HG03097 (cell line): ENCODE data around the gene VPS4B.
"Not testable (repeated sequence)": the region's sequence is repeated elsewhere in the genome, so short reads cannot be mapped to it uniquely, and the experiment has no call there.

Source experiments
- ATAC-seq: cut with Tn5 transposase; IDR thresholded peaks from one replicate; pipeline ENCODE4 v1.9.1; 2021; ENCODE audit not compliant: unreplicated experiment, low FRiP score

The VPS4B gene

GRCh38 chr18:63376538-63376937 lies 45.7 kb downstream of the VPS4B start:
- ATAC-seq: no peak

GRCh38 chr18:63374540-63374939 lies 47.7 kb downstream of the VPS4B start:
- ATAC-seq: no peak

- no peak for ATAC-seq
Observed at GRCh38 chr18:63373161-63373560, 49.1 kb downstream of the VPS4B start.

- ATAC-seq: no peak
Observed at GRCh38 chr18:63368611-63369010, 53.7 kb downstream of the VPS4B start.

GRCh38 chr18:63367053-63367953 lies 55.0 kb downstream of the VPS4B start, which contains the start of gene KDSR:
TSS of gene KDSR (minus strand) at chr18:63367206. CDS start at chr18:63367118, 88 bp downstream.
- ATAC-seq: peak; percentile 75

- peak; percentile 32 for ATAC-seq
Observed at GRCh38 chr18:63366213-63367052, 55.8 kb downstream of the VPS4B start.

- no peak for ATAC-seq
Observed at GRCh38 chr18:63365876-63366212, 56.4 kb downstream of the VPS4B start.

GRCh38 chr18:63363951-63364350 lies 58.3 kb downstream of the VPS4B start:
- ATAC-seq: no peak

GRCh38 chr18:63363420-63363819 lies 58.9 kb downstream of the VPS4B start:
- ATAC-seq: not testable (repeated sequence)

- ATAC-seq: no peak
Observed at GRCh38 chr18:63356272-63356896, 65.9 kb downstream of the VPS4B start.

GRCh38 chr18:63350230-63350629 lies 72.0 kb downstream of the VPS4B start:
- ATAC-seq: no peak

GRCh38 chr18:63348508-63349136 lies 73.7 kb downstream of the VPS4B start:
- ATAC-seq: no peak

GRCh38 chr18:63346480-63347183 lies 75.6 kb downstream of the VPS4B start:
- no peak for ATAC-seq

GRCh38 chr18:63346031-63346430 lies 76.2 kb downstream of the VPS4B start:
- ATAC-seq: no peak

- no peak for ATAC-seq
Observed at GRCh38 chr18:63344918-63345317, 77.4 kb downstream of the VPS4B start.

- ATAC-seq: no peak
Observed at GRCh38 chr18:63344263-63344662, 78.0 kb downstream of the VPS4B start.

GRCh38 chr18:63342206-63342605 lies 80.1 kb downstream of the VPS4B start:
- no peak for ATAC-seq

- no peak for ATAC-seq
Observed at GRCh38 chr18:63339920-63340484, 82.3 kb downstream of the VPS4B start.
